NCI-H2029 treated with DMSO at 0.1 percent for 48 hours (cell line): ENCODE data around the gene LATS2.

Experiments
- DNase-seq: peaks from one replicate; lab custom pipeline; 2025; lab: John Stamatoyannopoulos, UW

The LATS2 gene

GRCh38 chr13:21047591-21048282, 13.6 kb downstream of the LATS2 start:
- DNase-seq, result no peak

GRCh38 chr13:21047087-21047486, 14.3 kb downstream of the LATS2 start:
- no peak for DNase-seq

GRCh38 chr13:21046203-21046602, 15.2 kb downstream of the LATS2 start:
- DNase-seq, result no peak

- DNase-seq, result no peak
Observed at GRCh38 chr13:21045100-21045499, 16.3 kb downstream of the LATS2 start.

- no peak for DNase-seq
Observed at GRCh38 chr13:21043898-21044297, 17.5 kb downstream of the LATS2 start.

- no peak for DNase-seq
Observed at GRCh38 chr13:21040120-21040826, 21.1 kb downstream of the LATS2 start.

- no peak for DNase-seq
Observed at GRCh38 chr13:21039097-21039800, 22.1 kb downstream of the LATS2 start.

GRCh38 chr13:21037656-21038055, 23.7 kb downstream of the LATS2 start:
- no peak for DNase-seq

- DNase-seq, result no peak
Observed at GRCh38 chr13:21035498-21035897, 25.9 kb downstream of the LATS2 start.

GRCh38 chr13:21034603-21035191, 26.7 kb downstream of the LATS2 start:
- DNase-seq, result no peak

GRCh38 chr13:21033856-21034602, 27.4 kb downstream of the LATS2 start:
- no peak for DNase-seq

- DNase-seq, result no peak
Observed at GRCh38 chr13:21033212-21033840, 28.1 kb downstream of the LATS2 start.

GRCh38 chr13:21032656-21033055, 28.7 kb downstream of the LATS2 start:
- DNase-seq, result no peak

- DNase-seq, result no peak
Observed at GRCh38 chr13:21031594-21032275, 29.7 kb downstream of the LATS2 start.

GRCh38 chr13:21025539-21025938, 35.8 kb downstream of the LATS2 start:
- no peak for DNase-seq

- DNase-seq, result no peak
Observed at GRCh38 chr13:21022056-21022979, 39.1 kb downstream of the LATS2 start.

GRCh38 chr13:21020581-21020980, 40.8 kb downstream of the LATS2 start:
- DNase-seq, result no peak

- no peak for DNase-seq
Observed at GRCh38 chr13:21020176-21020575, 41.2 kb downstream of the LATS2 start.

- DNase-seq, result no peak
Observed at GRCh38 chr13:21018220-21018619, 43.2 kb downstream of the LATS2 start.

GRCh38 chr13:21016487-21016886, 44.9 kb downstream of the LATS2 start:
- no peak for DNase-seq
